Loucy (cell line): Measurements from ENCODE around the gene LRRC23.

Experiments
- H2AFZ ChIP-seq: fragments of 200-600 bp; sonication (generic); 2 replicates; pipeline ENCODE4 v1.6.0; 2016; ENCODE audit warnings: antibody characterized with exemption, mild to moderate bottlenecking, low read length, moderate library complexity
- H3F3A ChIP-seq: fragments of 200-600 bp; 2 replicates; pipeline ENCODE4 v1.6.0; 2016; ENCODE audit warnings: antibody characterized with exemption, low read depth, mild to moderate bottlenecking
- H3K27me3 ChIP-seq: fragments of 200-600 bp; sonication (generic); 2 replicates; pipeline ENCODE4 v1.6.1; 2014; ENCODE audit warnings: low read length, mild to moderate bottlenecking; ENCODE audit not compliant: insufficient read depth, poor library complexity, severe bottlenecking
- H3K36me3 ChIP-seq: fragments of 200-600 bp; sonication (generic); 2 replicates; pipeline ENCODE4 v1.6.1; 2016; ENCODE audit warnings: low read length; ENCODE audit not compliant: insufficient read depth
- H3K4me1 ChIP-seq: fragments of 200-600 bp; sonication (generic); 2 replicates; pipeline ENCODE4 v1.5.1; 2014; ENCODE audit warnings: low read length, mild to moderate bottlenecking; ENCODE audit not compliant: insufficient read depth, poor library complexity, severe bottlenecking
- H3K4me2 ChIP-seq: fragments of 200-600 bp; sonication (generic); 2 replicates; pipeline ENCODE4 v1.6.0; 2014; ENCODE audit warnings: antibody characterized with exemption, low read length, low read depth, mild to moderate bottlenecking; ENCODE audit not compliant: poor library complexity, severe bottlenecking
- H3K4me3 ChIP-seq: fragments of 200-600 bp; sonication (generic); 2 replicates; pipeline ENCODE4 v1.5.1; 2014; ENCODE audit warnings: low read length, mild to moderate bottlenecking, mixed read lengths; ENCODE audit not compliant: poor library complexity, severe bottlenecking
- H3K79me2 ChIP-seq: fragments of 200-600 bp; sonication (generic); 2 replicates; pipeline ENCODE4 v1.6.1; 2014; ENCODE audit warnings: low read length; ENCODE audit not compliant: insufficient read depth
- H3K9ac ChIP-seq: fragments of 200-600 bp; sonication (generic); 2 replicates; pipeline ENCODE4 v1.6.0; 2014; ENCODE audit warnings: mild to moderate bottlenecking, low read depth, low read length, moderate library complexity; ENCODE audit not compliant: poor library complexity, severe bottlenecking
- H3K9me2 ChIP-seq: fragments of 200-600 bp; sonication (generic); replicated peaks from 2 replicates; pipeline ENCODE4 v1.6.1; 2016; ENCODE audit warnings: low read depth, low read length, mixed read lengths
- H3K9me3 ChIP-seq: fragments of 200-600 bp; sonication (generic); 2 replicates; pipeline ENCODE4 v1.6.1; 2014; ENCODE audit warnings: mild to moderate bottlenecking, antibody characterized with exemption, low read length, low read depth; ENCODE audit not compliant: insufficient read depth
- H4K20me1 ChIP-seq: fragments of 200-600 bp; sonication (generic); 2 replicates; pipeline ENCODE4 v1.6.0; 2014; ENCODE audit warnings: antibody characterized with exemption, low read length, mild to moderate bottlenecking; ENCODE audit not compliant: insufficient read depth, poor library complexity, severe bottlenecking
- EZH2phosphoT487 ChIP-seq: fragments of 200-600 bp; IDR thresholded peaks from 2 replicates; pipeline ENCODE4 v1.6.1; 2018; ENCODE audit warnings: antibody characterized with exemption, mild to moderate bottlenecking, moderate library complexity, borderline replicate concordance
- TF ChIP-seq, protein P1 (sequence below): fragments of 200-600 bp; sonication (generic); conservative IDR thresholded peaks from 2 replicates; pipeline ENCODE4 v1.5.1; 2014; ENCODE audit warnings: mild to moderate bottlenecking, antibody characterized with exemption, low read length

Gene LRRC23

DNA sequence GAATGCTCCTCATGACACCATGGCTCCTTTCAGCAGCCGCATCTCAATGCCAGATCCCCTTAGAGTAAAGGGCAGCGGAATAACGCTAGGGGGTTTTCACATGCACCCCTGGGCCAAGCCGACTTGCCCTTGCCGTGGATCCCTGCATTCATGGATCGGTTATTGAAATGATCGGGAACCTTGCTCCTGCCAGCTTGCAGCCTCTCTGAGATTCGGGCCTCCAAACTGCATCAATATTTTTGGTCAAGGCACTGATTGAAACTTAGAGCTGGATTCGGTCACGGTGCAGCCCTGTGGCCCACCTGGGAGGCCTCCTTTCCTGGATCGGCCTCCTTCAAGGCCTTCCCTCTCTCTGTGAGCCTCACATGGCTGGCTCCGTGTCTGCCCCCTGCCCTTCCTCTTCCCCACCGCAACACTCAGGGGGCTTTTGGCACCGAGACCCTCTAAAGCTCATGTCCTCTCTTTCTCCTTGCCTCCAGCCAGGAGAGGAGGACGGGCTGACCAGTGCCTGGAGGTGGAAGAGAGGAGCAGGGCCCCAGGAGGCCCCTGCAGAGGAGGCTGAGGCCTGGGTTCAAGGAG lies 48.3 kb downstream of the LRRC23 start:
- Histone ChIP-seq H3K9me2 (no peaks in the 10 kb centered on the region), H3K79me2 (peaks cover 80% of the 10 kb centered on the region), H3K9ac (peak overlapping the region; percentile 97)

GRCh38 chr12:6953442-6954315 lies 49.1 kb downstream of the LRRC23 start:
- Histone ChIP-seq H3K36me3 (no peaks in the 10 kb centered on the region), H3K9ac (peak overlapping the region; percentile 97), H3K4me1 (peaks cover 77% of the 10 kb centered on the region), H3K4me2 (peak overlapping the region; percentile 97), H3K79me2 (peaks cover 87% of the 10 kb centered on the region), H2AFZ (no peak overlapping the region), H3F3A (no peaks in the 10 kb centered on the region), H4K20me1 (no peaks in the 10 kb centered on the region), H3K9me2 (no peaks in the 10 kb centered on the region), H3K27me3 (no peaks in the 10 kb centered on the region), H3K4me3 (peak overlapping the region; percentile 91), H3K9me3 (no peaks in the 10 kb centered on the region)
- TF ChIP-seq, protein P1, sequence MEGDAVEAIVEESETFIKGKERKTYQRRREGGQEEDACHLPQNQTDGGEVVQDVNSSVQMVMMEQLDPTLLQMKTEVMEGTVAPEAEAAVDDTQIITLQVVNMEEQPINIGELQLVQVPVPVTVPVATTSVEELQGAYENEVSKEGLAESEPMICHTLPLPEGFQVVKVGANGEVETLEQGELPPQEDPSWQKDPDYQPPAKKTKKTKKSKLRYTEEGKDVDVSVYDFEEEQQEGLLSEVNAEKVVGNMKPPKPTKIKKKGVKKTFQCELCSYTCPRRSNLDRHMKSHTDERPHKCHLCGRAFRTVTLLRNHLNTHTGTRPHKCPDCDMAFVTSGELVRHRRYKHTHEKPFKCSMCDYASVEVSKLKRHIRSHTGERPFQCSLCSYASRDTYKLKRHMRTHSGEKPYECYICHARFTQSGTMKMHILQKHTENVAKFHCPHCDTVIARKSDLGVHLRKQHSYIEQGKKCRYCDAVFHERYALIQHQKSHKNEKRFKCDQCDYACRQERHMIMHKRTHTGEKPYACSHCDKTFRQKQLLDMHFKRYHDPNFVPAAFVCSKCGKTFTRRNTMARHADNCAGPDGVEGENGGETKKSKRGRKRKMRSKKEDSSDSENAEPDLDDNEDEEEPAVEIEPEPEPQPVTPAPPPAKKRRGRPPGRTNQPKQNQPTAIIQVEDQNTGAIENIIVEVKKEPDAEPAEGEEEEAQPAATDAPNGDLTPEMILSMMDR: no peak
- TF ChIP-seq EZH2phosphoT487: no peak

More for the DNA sequence above, 48.3 kb downstream of the LRRC23 start:
- Histone ChIP-seq H2AFZ (no peak overlapping the region), H3F3A (no peaks in the 10 kb centered on the region), H3K4me3 (peak overlapping the region; percentile 91), H3K9me3 (no peaks in the 10 kb centered on the region), H3K4me1 (peaks cover 70% of the 10 kb centered on the region), H3K27me3 (no peaks in the 10 kb centered on the region), H4K20me1 (no peaks in the 10 kb centered on the region), H3K36me3 (no peaks in the 10 kb centered on the region), H3K4me2 (peak overlapping the region; percentile 97)
- TF ChIP-seq, protein P1: no peak
- no peak for TF ChIP-seq EZH2phosphoT487

DNA sequence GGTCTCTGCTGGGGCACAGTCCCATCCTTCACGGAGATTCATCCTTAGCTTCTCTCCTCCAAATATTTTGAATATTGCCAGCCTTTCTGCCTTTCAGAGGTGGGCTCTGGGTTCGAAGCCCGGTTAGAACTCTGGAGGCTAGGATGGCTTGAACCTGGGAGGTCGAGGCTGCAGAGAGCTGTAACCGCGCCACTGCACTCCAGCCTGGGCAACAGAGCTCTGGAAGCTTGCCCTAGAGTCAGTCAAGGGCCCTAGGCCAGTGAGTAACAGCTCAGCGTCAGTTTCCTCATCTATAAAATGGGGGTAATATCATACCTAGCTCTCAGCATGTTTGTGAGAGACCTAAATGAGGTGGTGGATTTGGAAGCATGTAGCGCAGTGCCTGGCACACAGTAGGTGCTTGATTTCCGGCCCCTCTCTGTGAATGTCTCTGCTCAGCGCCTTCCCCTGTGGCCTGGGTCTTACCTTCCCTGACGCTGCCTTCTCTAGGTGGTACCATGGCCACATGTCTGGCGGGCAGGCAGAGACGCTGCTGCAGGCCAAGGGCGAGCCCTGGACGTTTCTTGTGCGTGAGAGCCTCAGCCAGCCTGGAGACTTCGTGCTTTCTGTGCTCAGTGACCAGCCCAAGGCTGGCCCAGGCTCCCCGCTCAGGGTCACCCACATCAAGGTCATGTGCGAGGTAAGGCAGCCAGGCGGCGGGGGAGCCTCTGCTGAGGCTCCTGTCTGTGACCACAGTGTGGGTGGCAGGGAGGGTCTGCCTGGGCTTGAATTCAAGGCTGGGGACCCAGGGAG lies 49.9 kb downstream of the LRRC23 start:
- H3K4me3 ChIP-seq: peak overlapping the region; percentile 91
- H3K36me3 ChIP-seq: no peaks in the 10 kb centered on the region
- H2AFZ ChIP-seq: no peak overlapping the region
- no peaks in the 10 kb centered on the region for H3K9me3 ChIP-seq
- H3K9ac ChIP-seq: peak overlapping the region; percentile 97
- H4K20me1 ChIP-seq: no peaks in the 10 kb centered on the region
- H3K4me1 ChIP-seq: peaks cover 83% of the 10 kb centered on the region
- H3K4me2 ChIP-seq: peak overlapping the region; percentile 97
- H3K79me2 ChIP-seq: peaks cover 91% of the 10 kb centered on the region
- TF ChIP-seq, protein P1: no peak
- no peak for TF ChIP-seq EZH2phosphoT487
- no peaks in the 10 kb centered on the region for H3K9me2 ChIP-seq
- H3F3A ChIP-seq: no peaks in the 10 kb centered on the region
- H3K27me3 ChIP-seq: no peaks in the 10 kb centered on the region
